ENCODE results near the gene GJB4.

The GJB4 gene

GRCh38 chr1:34787461-34788420 is 28.2 kb downstream of the GJB4 start:
- peak; percentile 52 for DNase-seq (ENCODE audit: low read depth)
- peak; percentile 40 for TF ChIP-seq CTCF (IDR thresholded peaks at IDR 0.05; ENCODE audit: insufficient read depth, low read depth, low read length, missing control alignments)
- no peak overlapping the region for H3K4me3 ChIP-seq (ENCODE audit: low read depth, low read length)

- TF ChIP-seq CTCF (IDR thresholded peaks at IDR 0.05; ENCODE audit: insufficient read depth, low read depth, low read length, missing control alignments): no peak
Measured at GRCh38 chr1:34790985-34791384, 31.4 kb downstream of the GJB4 start.

GRCh38 chr1:34792424-34792823 is 32.9 kb downstream of the GJB4 start:
- no peak overlapping the region for H3K4me3 ChIP-seq (ENCODE audit: low read depth, low read length)
- no peak for DNase-seq (ENCODE audit: low read depth)
- no peak for TF ChIP-seq CTCF (IDR thresholded peaks at IDR 0.05; ENCODE audit: insufficient read depth, low read depth, low read length, missing control alignments)

More at GRCh38 chr1:34790985-34791384, 31.4 kb downstream of the GJB4 start:
- no peak overlapping the region for H3K4me3 ChIP-seq (ENCODE audit: low read depth, low read length)
- DNase-seq (ENCODE audit: low read depth): no peak

- H3K4me3 ChIP-seq (ENCODE audit: low read depth, low read length): no peak within 1 kb of the TSS
- DNase-seq (ENCODE audit: low read depth): no peak
- TF ChIP-seq CTCF (IDR thresholded peaks at IDR 0.05; ENCODE audit: insufficient read depth, low read depth, low read length, missing control alignments): no peak
Measured at GRCh38 chr1:34792868-34793727, 33.6 kb downstream of the GJB4 start, which contains the start of gene GJA4. Gene GJA4, plus strand, starts transcription at chr1:34792999. Its CDS starts 1,215 bp downstream, at chr1:34794214.

GRCh38 chr1:34794001-34794789 is 34.7 kb downstream of the GJB4 start:
- no peak overlapping the region for H3K4me3 ChIP-seq (ENCODE audit: low read depth, low read length)
- DNase-seq (ENCODE audit: low read depth): no peak
- TF ChIP-seq CTCF (IDR thresholded peaks at IDR 0.05; ENCODE audit: insufficient read depth, low read depth, low read length, missing control alignments): no peak

- H3K4me3 ChIP-seq (ENCODE audit: low read depth, low read length): no peak overlapping the region
- TF ChIP-seq CTCF (IDR thresholded peaks at IDR 0.05; ENCODE audit: insufficient read depth, low read depth, low read length, missing control alignments): no peak
- DNase-seq (ENCODE audit: low read depth): no peak
Measured at GRCh38 chr1:34794790-34795180, 35.2 kb downstream of the GJB4 start.

All from GM12865 (cell line).